ENCODE results near the gene PFKFB2.

DNA sequence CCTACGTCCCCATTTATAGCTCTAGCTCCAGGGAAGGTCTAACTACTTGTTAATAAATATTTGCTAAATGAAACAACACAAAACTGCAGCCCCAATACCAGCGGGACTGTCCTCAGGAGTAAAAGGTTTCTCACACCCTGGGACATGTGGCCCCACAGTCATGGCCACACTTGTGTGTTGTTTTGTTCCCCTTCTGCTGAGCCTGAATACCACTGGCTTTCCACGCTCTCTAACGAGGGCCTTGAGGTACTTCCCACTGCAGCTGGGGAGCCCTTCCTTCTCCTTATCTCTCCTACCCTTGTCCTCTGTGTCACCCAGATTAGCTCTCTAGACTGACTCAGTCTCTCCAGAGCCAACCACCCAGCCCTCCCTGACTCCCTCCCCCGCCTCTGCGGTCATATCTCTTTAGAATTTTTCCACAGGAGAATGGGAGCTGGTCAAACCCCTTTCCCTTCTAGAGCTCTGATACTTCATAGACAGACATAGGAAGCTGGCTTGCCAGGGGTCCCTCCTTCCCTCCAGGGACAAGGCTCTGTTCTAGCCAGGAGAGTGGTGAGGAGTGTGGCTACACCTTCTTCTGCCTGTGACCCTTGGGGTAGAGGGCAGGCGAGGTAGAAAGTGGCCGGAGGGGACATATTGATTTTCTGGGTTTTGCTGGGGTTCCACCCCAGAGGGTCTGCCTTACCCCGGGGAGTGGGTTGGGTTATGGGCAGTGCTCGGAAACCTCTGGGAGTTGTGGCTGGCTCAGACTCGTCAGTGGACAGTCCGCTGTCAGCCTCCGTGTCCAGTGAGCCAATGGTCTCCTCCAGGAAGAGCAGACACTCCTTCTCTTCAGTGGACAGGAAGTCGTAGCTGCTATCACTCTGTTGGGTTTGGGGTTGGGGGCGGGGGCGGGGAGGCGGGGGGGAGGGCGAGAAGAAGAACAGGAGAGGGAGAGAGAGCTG, 28.6 kb upstream of the PFKFB2 start:
- TF ChIP-seq RNF2 (IDR thresholded peaks at IDR 0.05; ENCODE audit: borderline replicate concordance, low read depth, low read length, missing control alignments, poor library complexity, severe bottlenecking): no peak
- TF ChIP-seq POLR2A (IDR thresholded peaks at IDR 0.05; ENCODE audit: control extremely low read depth in 1 of 2, low read depth in 2 of 2, low read length in 2 of 2): no peak; a peak in 1 of 3 replicates
- TF ChIP-seq, protein P1, sequence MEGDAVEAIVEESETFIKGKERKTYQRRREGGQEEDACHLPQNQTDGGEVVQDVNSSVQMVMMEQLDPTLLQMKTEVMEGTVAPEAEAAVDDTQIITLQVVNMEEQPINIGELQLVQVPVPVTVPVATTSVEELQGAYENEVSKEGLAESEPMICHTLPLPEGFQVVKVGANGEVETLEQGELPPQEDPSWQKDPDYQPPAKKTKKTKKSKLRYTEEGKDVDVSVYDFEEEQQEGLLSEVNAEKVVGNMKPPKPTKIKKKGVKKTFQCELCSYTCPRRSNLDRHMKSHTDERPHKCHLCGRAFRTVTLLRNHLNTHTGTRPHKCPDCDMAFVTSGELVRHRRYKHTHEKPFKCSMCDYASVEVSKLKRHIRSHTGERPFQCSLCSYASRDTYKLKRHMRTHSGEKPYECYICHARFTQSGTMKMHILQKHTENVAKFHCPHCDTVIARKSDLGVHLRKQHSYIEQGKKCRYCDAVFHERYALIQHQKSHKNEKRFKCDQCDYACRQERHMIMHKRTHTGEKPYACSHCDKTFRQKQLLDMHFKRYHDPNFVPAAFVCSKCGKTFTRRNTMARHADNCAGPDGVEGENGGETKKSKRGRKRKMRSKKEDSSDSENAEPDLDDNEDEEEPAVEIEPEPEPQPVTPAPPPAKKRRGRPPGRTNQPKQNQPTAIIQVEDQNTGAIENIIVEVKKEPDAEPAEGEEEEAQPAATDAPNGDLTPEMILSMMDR (IDR thresholded peaks at IDR 0.05; ENCODE audit: control extremely low read depth in 1 of 3, insufficient read depth in 1 of 3, low read depth in 1 of 3, low read length in 3 of 3): no peak
- TF ChIP-seq NRF1 (IDR thresholded peaks at IDR 0.05; ENCODE audit: low read depth, low read length): no peak
- TF ChIP-seq FOSL1 (IDR thresholded peaks at IDR 0.05; ENCODE audit: insufficient read depth, low read depth, low read length): no peak

All from H1 (cell line).